Endothelial cell of umbilical vein (primary cell): ENCODE data around the gene PROX1.

Experiments
- CTCF ChIP-seq, 2 donors: IDR thresholded peaks; 1 replicate in 1 of 2; 2 replicates in 1 of 2; pipeline ENCODE4 v1.5.1; 2011; ENCODE audit warnings: low read length in 2 of 2, mild to moderate bottlenecking in 2 of 2, moderate library complexity in 2 of 2, control low read depth in 1 of 2, inconsistent platforms in 1 of 2, low read depth in 1 of 2; ENCODE audit not compliant: insufficient read depth in 1 of 2; ENCODE audit errors: extremely low read depth in 1 of 2
- JUN ChIP-seq: IDR thresholded peaks from 2 replicates; pipeline ENCODE4 v1.6.1; 2011; ENCODE audit warnings: borderline replicate concordance, low read depth; ENCODE audit not compliant: insufficient read length, insufficient read depth
- MYC ChIP-seq: IDR thresholded peaks from one replicate; pipeline ENCODE4 v1.6.1; 2011; ENCODE audit warnings: mild to moderate bottlenecking, low read depth, low read length
- POLR2A ChIP-seq: IDR thresholded peaks from 2 replicates; pipeline ENCODE4 v1.6.1; 2012; ENCODE audit warnings: low read depth, mild to moderate bottlenecking, control low read depth, low read length
- POLR2AphosphoS5 ChIP-seq: IDR thresholded peaks from 2 replicates; pipeline ENCODE4 v1.6.1; 2012; ENCODE audit warnings: low read depth, mild to moderate bottlenecking, control low read depth, low read length, moderate library complexity; ENCODE audit not compliant: insufficient read depth

- no peak for TF ChIP-seq CTCF (IDR thresholded peaks at IDR 0.05; ENCODE audit: extremely low read depth in 1 of 2, insufficient read depth in 1 of 2, low read depth in 1 of 2, low read length in 2 of 2)
- TF ChIP-seq POLR2A, result no peak
- TF ChIP-seq POLR2AphosphoS5, result no peak
- no peak for TF ChIP-seq MYC
- TF ChIP-seq JUN, result no peak
Observed at GRCh38 chr1:214058076-214058475, 70.3 kb downstream of the PROX1 start.
